HepG2 (cell line): ENCODE data around the gene ATP5MC2. TPM values are rescaled to one million over a fixed set of nuclear protein-coding genes. Genes with fewer than 3 reads are reported as not detected.

Experiments used
- CEBPG ChIP-seq: IDR thresholded peaks from 2 replicates; pipeline ENCODE4 v1.6.1; 2016
- CHD4 ChIP-seq: fragments of 200-600 bp; sonication (generic); IDR thresholded peaks from 2 replicates; pipeline ENCODE4 v1.7.0; 2017; ENCODE audit warnings: mild to moderate bottlenecking, low read length, borderline replicate concordance
- DPF2 ChIP-seq: sonication (generic); formaldehyde crosslinking; IDR thresholded peaks from 2 replicates; pipeline ENCODE4 v1.4.0; 2020; ENCODE audit warnings: mild to moderate bottlenecking, low read depth, missing genetic modification reagents, borderline replicate concordance
- E2F1 ChIP-seq: sonication (generic); formaldehyde crosslinking; IDR thresholded peaks from 2 replicates; pipeline ENCODE4 v1.5.0; 2020; ENCODE audit warnings: missing genetic modification reagents
- E2F2 ChIP-seq: sonication (generic); formaldehyde crosslinking; IDR thresholded peaks from 2 replicates; pipeline ENCODE4 v1.4.0; 2020; ENCODE audit warnings: missing genetic modification reagents, borderline replicate concordance
- ELF1 ChIP-seq: sonication (generic); formaldehyde crosslinking; IDR thresholded peaks from 2 replicates; pipeline ENCODE4 v1.4.0; 2020; ENCODE audit warnings: missing genetic modification reagents
- GZF1 ChIP-seq: sonication (generic); formaldehyde crosslinking; IDR thresholded peaks from 2 replicates; pipeline ENCODE4 v1.5.1; 2020; ENCODE audit warnings: mild to moderate bottlenecking, missing genetic modification reagents
- HDAC2 ChIP-seq: sonication (generic); formaldehyde crosslinking; IDR thresholded peaks from 2 replicates; pipeline ENCODE4 v1.4.0; 2020; ENCODE audit warnings: missing genetic modification reagents
- HNF4A ChIP-seq: sonication (generic); formaldehyde crosslinking; IDR thresholded peaks from 2 replicates; pipeline ENCODE4 v1.4.0; 2020; ENCODE audit warnings: missing genetic modification reagents
- KLF6 ChIP-seq: IDR thresholded peaks from 2 replicates; pipeline ENCODE4 v1.8.0; 2016; ENCODE audit warnings: missing biosample characterization, missing genetic modification reagents
- KMT2B ChIP-seq: IDR thresholded peaks from 2 replicates; pipeline ENCODE4 v1.6.1; 2016; ENCODE audit warnings: missing genetic modification reagents, missing compliant biosample characterization
- MAFF ChIP-seq: IDR thresholded peaks from 2 replicates; pipeline ENCODE4 v1.6.1; 2011; ENCODE audit warnings: low read depth, low read length, improper control_type of control experiment
- MTA1 ChIP-seq: sonication (generic); formaldehyde crosslinking; IDR thresholded peaks from 2 replicates; pipeline ENCODE4 v1.4.0; 2020; ENCODE audit warnings: missing genetic modification reagents, mild to moderate bottlenecking, borderline replicate concordance
- NFRKB ChIP-seq: fragments of 450-650 bp; IDR thresholded peaks from 2 replicates; pipeline ENCODE4 v1.6.1; 2017
- PHF5A ChIP-seq: IDR thresholded peaks from one replicate; pipeline ENCODE4 v1.6.1; 2018; ENCODE audit warnings: low read depth, missing genetic modification reagents; ENCODE audit not compliant: unreplicated experiment
- PRMT3 ChIP-seq: sonication (generic); formaldehyde crosslinking; IDR thresholded peaks from 2 replicates; pipeline ENCODE4 v1.8.1; 2022; ENCODE audit warnings: low read depth, mild to moderate bottlenecking, moderate library complexity, missing genetic modification reagents, borderline replicate concordance
- RBAK ChIP-seq: sonication (generic); formaldehyde crosslinking; IDR thresholded peaks from 2 replicates; pipeline ENCODE4 v1.5.1; 2020; ENCODE audit warnings: mild to moderate bottlenecking, missing genetic modification reagents
- REPIN1 ChIP-seq: sonication (generic); formaldehyde crosslinking; IDR thresholded peaks from 2 replicates; pipeline ENCODE4 v1.8.0; 2022; ENCODE audit warnings: missing genetic modification reagents, low read depth, mild to moderate bottlenecking, borderline replicate concordance
- SOX13 ChIP-seq, 3 experiments: fragments of 450-650 bp in 1 of 3; sonication (generic) in 1 of 3; formaldehyde crosslinking in 1 of 3; IDR thresholded peaks in 2 of 3; conservative IDR thresholded peaks in 1 of 3; 2 replicates each; pipeline versions ENCODE4 v1.5.0 to v1.6.1; 2016 to 2020; ENCODE audit warnings: antibody characterized with exemption in 1 of 3, mild to moderate bottlenecking in 1 of 3, missing compliant biosample characterization in 1 of 3, missing genetic modification reagents in 1 of 3, moderate library complexity in 1 of 3
- TAF1 ChIP-seq: sonication (generic); formaldehyde crosslinking; IDR thresholded peaks from 2 replicates; pipeline ENCODE4 v1.4.0; 2020; ENCODE audit warnings: missing genetic modification reagents
- ZBTB20 ChIP-seq: sonication (generic); formaldehyde crosslinking; IDR thresholded peaks from 2 replicates; pipeline ENCODE4 v1.8.1; 2023; ENCODE audit warnings: missing genetic modification reagents, low read depth, mild to moderate bottlenecking, borderline replicate concordance
- ZBTB44 ChIP-seq: sonication (generic); formaldehyde crosslinking; IDR thresholded peaks from 2 replicates; pipeline ENCODE4 v1.4.0; 2020; ENCODE audit warnings: missing genetic modification reagents
- ZKSCAN8 ChIP-seq: IDR thresholded peaks from 2 replicates; pipeline ENCODE4 v1.6.1; 2016; ENCODE audit warnings: borderline replicate concordance, missing genetic modification reagents, missing compliant biosample characterization
- ZNF101 ChIP-seq: sonication (generic); formaldehyde crosslinking; IDR thresholded peaks from 2 replicates; pipeline ENCODE4 v1.4.0; 2020; ENCODE audit warnings: mild to moderate bottlenecking, low read depth, missing genetic modification reagents, borderline replicate concordance
- ZNF225 ChIP-seq: sonication (generic); formaldehyde crosslinking; IDR thresholded peaks from 2 replicates; pipeline ENCODE4 v1.4.0; 2020; ENCODE audit warnings: mild to moderate bottlenecking, missing genetic modification reagents
- ZNF720 ChIP-seq: sonication (generic); formaldehyde crosslinking; IDR thresholded peaks from 2 replicates; pipeline ENCODE4 v1.4.0; 2020; ENCODE audit warnings: missing genetic modification reagents
- ZSCAN31 ChIP-seq: sonication (generic); formaldehyde crosslinking; IDR thresholded peaks from 2 replicates; pipeline ENCODE4 v1.5.0; 2020; ENCODE audit warnings: low read depth, mild to moderate bottlenecking, missing genetic modification reagents
- polyA plus RNA-seq, 8 experiments: library from polyadenylated mRNA; depleted of rRNA in 3 of 8; stranded (reverse) in 7 of 8; unstranded in 1 of 8; fragments of >200 nt; fragmentation: Illumina TruSeq in 4 of 8; extraction: Trizol in 4 of 8; gene quantifications; 2 replicates each; pipeline versions ENCODE4 v1.2.1 to v1.2.3, GENCODE V29; 2011 to 2016; ENCODE audit warnings: low read depth in 4 of 8, missing spikeins in 1 of 8, mixed read lengths in 1 of 8; ENCODE audit not compliant: insufficient read depth in 1 of 8
- total RNA-seq, 5 experiments: library from RNA; depleted of rRNA; stranded (reverse); fragments of >200 nt; fragmentation: Illumina TruSeq; extraction: Trizol; gene quantifications; 2 replicates each; pipeline ENCODE4 v1.2.3, GENCODE V29; 2016; ENCODE audit warnings: low read depth in 1 of 5

ATP5MC2 gene
- total and polyA plus RNA-seq, 2 of the 13 experiments (the other 11 are each of a cell fraction or from before 2014, with no cell fraction given), result 230 to 257 TPM

GRCh38 chr12:53625946-53626701 is 49.8 kb downstream of the ATP5MC2 start, which contains the start of gene ATF7 (continued):
- TF ChIP-seq E2F2 (CRISPR knock-in tag) (no peak), ZSCAN31 (0 out of 2 replicates have a peak, but pooled peaks have one; percentile 25), MAFF (no peak), NFRKB (no peak), RBAK (CRISPR knock-in tag) (no peak; the same call in 1 of the 2 replicates), ZBTB20 (peak; percentile 43; the same call in 1 of the 2 replicates), MTA1 (CRISPR knock-in tag) (no peak; the same call in 1 of the 2 replicates), CHD4 (no peak), ZNF101 (CRISPR knock-in tag) (peak; percentile 41; the same call in 1 of the 2 replicates), PHF5A (CRISPR knock-in tag) (peak; percentile 51), SOX13 (IDR thresholded peaks at IDR 0.05) (0 out of 2 replicates have a peak, but pooled peaks have one; percentile 14), SOX13 (CRISPR knock-in tag; conservative IDR thresholded peaks at IDR 0.05 in 1 of 2, IDR thresholded peaks at IDR 0.05 in 1 of 2) (peak in 1 of 2 experiments; percentile 5; a peak in 1 of 4 replicates), DPF2 (CRISPR knock-in tag) (peak; percentile 51; the same call in 1 of the 2 replicates), TAF1 (CRISPR knock-in tag) (peak; percentile 86), PRMT3 (no peak), E2F1 (no peak; the same call in 1 of the 2 replicates), ZNF720 (CRISPR knock-in tag) (no peak), ZBTB44 (no peak), KLF6 (CRISPR knock-in tag) (0 out of 2 replicates have a peak, but pooled peaks have one; percentile 60), HDAC2 (CRISPR knock-in tag) (0 out of 2 replicates have a peak, but pooled peaks have one; percentile 19), ZKSCAN8 (CRISPR knock-in tag) (peak; percentile 63; the same call in 1 of the 2 replicates), GZF1 (CRISPR knock-in tag) (peak; percentile 48; the same call in 1 of the 2 replicates), CEBPG (CRISPR knock-in tag) (0 out of 2 replicates have a peak, but pooled peaks have one; percentile 5), ELF1 (CRISPR knock-in tag) (peak; percentile 66; the same call in 1 of the 2 replicates), REPIN1 (CRISPR knock-in tag) (peak; percentile 47; the same call in 1 of the 2 replicates), ZNF225 (CRISPR knock-in tag) (peak; percentile 92), HNF4A (CRISPR knock-in tag) (no peak), KMT2B (CRISPR knock-in tag) (peak; percentile 89)
